ENCODE results near the gene CHRNA7. TPM values are rescaled to one million over a fixed set of nuclear protein-coding genes. Genes with fewer than 3 reads are reported as not detected.

The CHRNA7 gene
- total RNA-seq, 1 experiment from 2014 or later = 7.8 TPM

- ATAC-seq (no peak), DNase-seq (ENCODE audit: low spot score) (no peak)
- no peaks in the 10 kb centered on the region for H3K27me3 Mint-ChIP-seq (ENCODE audit: low read depth)
- TF ChIP-seq ZNF396 (CRISPR knock-in tag; IDR thresholded peaks at IDR 0.05; ENCODE audit: borderline replicate concordance) = no peak
- TF ChIP-seq, protein P1, sequence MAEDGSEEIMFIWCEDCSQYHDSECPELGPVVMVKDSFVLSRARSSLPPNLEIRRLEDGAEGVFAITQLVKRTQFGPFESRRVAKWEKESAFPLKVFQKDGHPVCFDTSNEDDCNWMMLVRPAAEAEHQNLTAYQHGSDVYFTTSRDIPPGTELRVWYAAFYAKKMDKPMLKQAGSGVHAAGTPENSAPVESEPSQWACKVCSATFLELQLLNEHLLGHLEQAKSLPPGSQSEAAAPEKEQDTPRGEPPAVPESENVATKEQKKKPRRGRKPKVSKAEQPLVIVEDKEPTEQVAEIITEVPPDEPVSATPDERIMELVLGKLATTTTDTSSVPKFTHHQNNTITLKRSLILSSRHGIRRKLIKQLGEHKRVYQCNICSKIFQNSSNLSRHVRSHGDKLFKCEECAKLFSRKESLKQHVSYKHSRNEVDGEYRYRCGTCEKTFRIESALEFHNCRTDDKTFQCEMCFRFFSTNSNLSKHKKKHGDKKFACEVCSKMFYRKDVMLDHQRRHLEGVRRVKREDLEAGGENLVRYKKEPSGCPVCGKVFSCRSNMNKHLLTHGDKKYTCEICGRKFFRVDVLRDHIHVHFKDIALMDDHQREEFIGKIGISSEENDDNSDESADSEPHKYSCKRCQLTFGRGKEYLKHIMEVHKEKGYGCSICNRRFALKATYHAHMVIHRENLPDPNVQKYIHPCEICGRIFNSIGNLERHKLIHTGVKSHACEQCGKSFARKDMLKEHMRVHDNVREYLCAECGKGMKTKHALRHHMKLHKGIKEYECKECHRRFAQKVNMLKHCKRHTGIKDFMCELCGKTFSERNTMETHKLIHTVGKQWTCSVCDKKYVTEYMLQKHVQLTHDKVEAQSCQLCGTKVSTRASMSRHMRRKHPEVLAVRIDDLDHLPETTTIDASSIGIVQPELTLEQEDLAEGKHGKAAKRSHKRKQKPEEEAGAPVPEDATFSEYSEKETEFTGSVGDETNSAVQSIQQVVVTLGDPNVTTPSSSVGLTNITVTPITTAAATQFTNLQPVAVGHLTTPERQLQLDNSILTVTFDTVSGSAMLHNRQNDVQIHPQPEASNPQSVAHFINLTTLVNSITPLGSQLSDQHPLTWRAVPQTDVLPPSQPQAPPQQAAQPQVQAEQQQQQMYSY (CRISPR knock-in tag; IDR thresholded peaks at IDR 0.05) = no peak
- TF ChIP-seq ZNF263 (CRISPR knock-in tag; IDR thresholded peaks at IDR 0.05; ENCODE audit: low read depth) = no peak
- TF ChIP-seq HMGA2 (CRISPR knock-in tag; IDR thresholded peaks at IDR 0.05) = no peak
- TF ChIP-seq HMGXB4 (CRISPR knock-in tag; IDR thresholded peaks at IDR 0.05) = no peak
- no peak for TF ChIP-seq ZNF423 (CRISPR knock-in tag; IDR thresholded peaks at IDR 0.05)
- TF ChIP-seq TCF7 (CRISPR knock-in tag; IDR thresholded peaks at IDR 0.05; ENCODE audit: low read depth) = no peak
- TF ChIP-seq AR (CRISPR knock-in tag; IDR thresholded peaks at IDR 0.05) = no peak
- no peak for TF ChIP-seq E2F4 (CRISPR knock-in tag; IDR thresholded peaks at IDR 0.05; ENCODE audit: borderline replicate concordance, low read depth)
- TF ChIP-seq E2F1 (CRISPR knock-in tag; IDR thresholded peaks at IDR 0.05) = no peak
- no peak for TF ChIP-seq CREM (CRISPR knock-in tag; IDR thresholded peaks at IDR 0.05)
- ChIA-PET CTCF (interaction anchor here (2.1 to 5.0 kb wide), 2 partner anchors 22 to 29 kb away, joined by 12 to 20 read pairs; no protein-coding TSS in a partner anchor), POLR2A (no interaction called here)
- no peaks in the 10 kb centered on the region for H3K36me3 Mint-ChIP-seq
- H3K9me3 Mint-ChIP-seq = peaks cover 5% of the 10 kb centered on the region
- H3K4me1 Mint-ChIP-seq = no peaks in the 10 kb centered on the region
- no peak overlapping the region for H3K4me3 Mint-ChIP-seq
- H3K27ac Mint-ChIP-seq = no peak overlapping the region
Observed at GRCh38 chr15:32007355-32007960, 22.9 kb upstream of the CHRNA7 start.

- H3K36me3 Mint-ChIP-seq = peaks cover 3% of the 10 kb centered on the region; the same call in 1 of the 2 replicates
- ChIA-PET POLR2A (no interaction called here), CTCF (interaction anchor here (2.2 kb wide), 1 partner anchor 14 kb away, joined by 10 read pairs; the partner anchor contains the start of gene CHRNA7)
- TF ChIP-seq, protein P2, sequence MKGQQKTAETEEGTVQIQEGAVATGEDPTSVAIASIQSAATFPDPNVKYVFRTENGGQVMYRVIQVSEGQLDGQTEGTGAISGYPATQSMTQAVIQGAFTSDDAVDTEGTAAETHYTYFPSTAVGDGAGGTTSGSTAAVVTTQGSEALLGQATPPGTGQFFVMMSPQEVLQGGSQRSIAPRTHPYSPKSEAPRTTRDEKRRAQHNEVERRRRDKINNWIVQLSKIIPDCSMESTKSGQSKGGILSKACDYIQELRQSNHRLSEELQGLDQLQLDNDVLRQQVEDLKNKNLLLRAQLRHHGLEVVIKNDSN (CRISPR knock-in tag; IDR thresholded peaks at IDR 0.05) = no peak
- TF ChIP-seq TEAD1 (CRISPR knock-in tag; IDR thresholded peaks at IDR 0.05) = no peak
- no peak for TF ChIP-seq EMX1 (CRISPR knock-in tag; IDR thresholded peaks at IDR 0.05)
- TF ChIP-seq ESRRA (CRISPR knock-in tag; IDR thresholded peaks at IDR 0.05; ENCODE audit: borderline replicate concordance) = no peak
- no peak for TF ChIP-seq ZNF281 (CRISPR knock-in tag; IDR thresholded peaks at IDR 0.05)
- no peak for TF ChIP-seq MXD4 (CRISPR knock-in tag; IDR thresholded peaks at IDR 0.05; ENCODE audit: borderline replicate concordance)
- TF ChIP-seq ZBTB21 (CRISPR knock-in tag; IDR thresholded peaks at IDR 0.05; ENCODE audit: borderline replicate concordance) = no peak
- no peak for TF ChIP-seq NFYB (CRISPR knock-in tag; conservative IDR thresholded peaks at IDR 0.05; ENCODE audit: low read depth)
- TF ChIP-seq NR2C2 (CRISPR knock-in tag; IDR thresholded peaks at IDR 0.05) = no peak
- no peak for TF ChIP-seq FOXK1 (CRISPR knock-in tag; IDR thresholded peaks at IDR 0.05)
Observed at GRCh38 chr15:32014953-32015352, 15.4 kb upstream of the CHRNA7 start.

More at GRCh38 chr15:32014953-32015352, 15.4 kb upstream of the CHRNA7 start:
- peaks cover 13% of the 10 kb centered on the region for H3K9me3 Mint-ChIP-seq
- ATAC-seq (no peak), DNase-seq (ENCODE audit: low spot score) (no peak)
- H3K4me3 Mint-ChIP-seq = no peak overlapping the region
- no peaks in the 10 kb centered on the region for H3K4me1 Mint-ChIP-seq
- H3K27me3 Mint-ChIP-seq (ENCODE audit: low read depth) = no peaks in the 10 kb centered on the region
- H3K27ac Mint-ChIP-seq = no peak overlapping the region
